ENCODE data around the gene DBP.
"Not testable (repeated sequence)": the region's sequence is repeated elsewhere in the genome, so short reads cannot be mapped to it uniquely, and the experiment has no call there.

Gene DBP

GRCh38 chr19:48665786-48666185 is 28.6 kb upstream of the DBP start:
- no peak for DNase-seq (ENCODE audit: low read depth in 2 of 2)

- DNase-seq (ENCODE audit: low read depth in 2 of 2), result no peak
Observed at GRCh38 chr19:48664476-48664875, 27.3 kb upstream of the DBP start.

- no peak for DNase-seq (ENCODE audit: low read depth in 2 of 2)
Observed at GRCh38 chr19:48663667-48664066, 26.5 kb upstream of the DBP start.

GRCh38 chr19:48661711-48662090 is 24.5 kb upstream of the DBP start:
- no peak for DNase-seq (ENCODE audit: low read depth in 2 of 2)

GRCh38 chr19:48660852-48661710 is 23.9 kb upstream of the DBP start:
- DNase-seq (ENCODE audit: low read depth in 2 of 2), result peak; percentile 47

- no peak for DNase-seq (ENCODE audit: low read depth in 2 of 2)
Observed at GRCh38 chr19:48659768-48660167, 22.6 kb upstream of the DBP start.

- DNase-seq (ENCODE audit: low read depth in 2 of 2), result no peak
Observed at GRCh38 chr19:48658483-48658882, 21.3 kb upstream of the DBP start.

- not testable (repeated sequence) for DNase-seq (ENCODE audit: low read depth in 2 of 2)
Observed at GRCh38 chr19:48657828-48658227, 20.6 kb upstream of the DBP start.

- DNase-seq (ENCODE audit: low read depth in 2 of 2), result no peak
Observed at GRCh38 chr19:48656840-48657474, 19.8 kb upstream of the DBP start.

- DNase-seq (ENCODE audit: low read depth in 2 of 2), result no peak
Observed at GRCh38 chr19:48654299-48655059, 17.3 kb upstream of the DBP start.

GRCh38 chr19:48651683-48652048 is 14.5 kb upstream of the DBP start:
- DNase-seq (ENCODE audit: low read depth in 2 of 2), result no peak

- DNase-seq (ENCODE audit: low read depth in 2 of 2), result no peak
Observed at GRCh38 chr19:48650974-48651682, 13.9 kb upstream of the DBP start.

GRCh38 chr19:48648134-48648533 is 11.0 kb upstream of the DBP start:
- DNase-seq (ENCODE audit: low read depth in 2 of 2), result no peak

- no peak for DNase-seq (ENCODE audit: low read depth in 2 of 2)
Observed at GRCh38 chr19:48646722-48647216, 9.6 kb upstream of the DBP start.

- peak; percentile 80 to 83 for DNase-seq (ENCODE audit: low read depth in 2 of 2)
Observed at GRCh38 chr19:48646001-48646721, 9.0 kb upstream of the DBP start, which contains the start of gene CA11. CA11 (minus strand) TSS chr19:48646187; CDS start chr19:48645632, 555 bp downstream.

GRCh38 chr19:48645620-48646000 is 8.4 kb upstream of the DBP start:
- DNase-seq (ENCODE audit: low read depth in 2 of 2), result no peak

- peak; percentile 48 to 60 for DNase-seq (ENCODE audit: low read depth in 2 of 2)
Observed at GRCh38 chr19:48644839-48645619, 7.8 kb upstream of the DBP start.

- no peak for DNase-seq (ENCODE audit: low read depth in 2 of 2)
Observed at GRCh38 chr19:48644355-48644754, 7.2 kb upstream of the DBP start.

GRCh38 chr19:48642862-48643261 is 5.7 kb upstream of the DBP start:
- no peak for DNase-seq (ENCODE audit: low read depth in 2 of 2)

GRCh38 chr19:48641850-48642249 is 4.7 kb upstream of the DBP start:
- no peak for DNase-seq (ENCODE audit: low read depth in 2 of 2)

Data from activated CD8-positive, alpha-beta memory T cell treated with anti-CD3 and anti-CD28 coated beads for 4 hours (primary cell).